GM21367 (cell line): ENCODE data around the gene UCK1.

Experiments used
- ATAC-seq: cut with Tn5 transposase; IDR thresholded peaks from one replicate; pipeline ENCODE4 v1.9.1; 2021; ENCODE audit not compliant: unreplicated experiment

UCK1 gene

GRCh38 chr9:131478421-131478868 lies 52.6 kb downstream of the UCK1 start:
- no peak for ATAC-seq

- ATAC-seq = no peak
These were observed 53.1 kb downstream of the UCK1 start for GRCh38 chr9:131477816-131478419.

- no peak for ATAC-seq
These were observed 53.7 kb downstream of the UCK1 start for GRCh38 chr9:131477367-131477766.

- no peak for ATAC-seq
These were observed 54.2 kb downstream of the UCK1 start for GRCh38 chr9:131476777-131477345.

- ATAC-seq = no peak
These were observed 54.9 kb downstream of the UCK1 start for GRCh38 chr9:131475956-131476776.

- ATAC-seq = no peak
These were observed 55.7 kb downstream of the UCK1 start for GRCh38 chr9:131475111-131475955.

GRCh38 chr9:131474711-131475110 lies 56.4 kb downstream of the UCK1 start:
- no peak for ATAC-seq

- no peak for ATAC-seq
These were observed 57.2 kb downstream of the UCK1 start for GRCh38 chr9:131473891-131474290.
